Activated T-helper 1 cell treated with anti-CD3 and anti-CD28 coated beads, Interleukin-2, amount 50 U/mL, for 16 hours (primary cell): ENCODE results near the gene ZNF416.

Experiments
- DNase-seq, 2 donors: peaks; one replicate each; pipeline ENCODE4 v3.0.0-alpha.2; 2020; ENCODE audit warnings: low read depth in 1 of 2, low spot score in 1 of 2

The ZNF416 gene

DNA sequence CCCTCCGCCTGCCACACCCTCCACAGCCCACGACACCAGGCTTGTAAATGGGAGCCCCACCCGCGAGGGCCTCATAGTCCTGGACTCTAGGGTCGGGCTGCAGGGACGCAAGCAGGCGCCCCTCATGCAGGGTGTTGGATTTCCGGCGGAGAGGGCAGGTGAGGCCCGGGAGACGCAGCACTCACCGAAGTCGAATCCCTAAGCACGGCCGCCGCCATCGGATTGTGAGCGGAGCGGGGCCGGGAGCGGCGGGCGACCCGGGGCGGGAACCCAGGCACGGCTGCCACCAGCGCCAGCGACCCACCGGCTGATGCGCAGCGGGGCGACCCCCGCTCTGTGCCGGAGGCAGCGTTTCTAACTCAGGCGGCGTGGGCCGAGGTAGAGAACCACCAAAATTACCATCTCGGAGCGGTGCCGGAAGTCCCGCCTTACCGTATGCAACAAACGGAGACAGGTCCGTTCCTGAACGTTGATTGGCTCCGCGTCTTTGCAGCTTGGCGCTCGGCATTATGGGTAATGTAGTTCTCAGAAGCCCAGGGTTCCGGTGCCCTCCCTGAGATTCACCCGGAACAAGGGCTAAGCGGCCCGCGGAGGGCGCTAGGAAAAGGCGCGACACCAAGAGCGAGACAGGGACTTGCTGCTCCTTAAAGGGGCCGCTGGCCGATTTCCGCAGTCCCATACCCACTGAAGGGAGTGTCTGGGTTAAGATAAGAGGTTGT lies at the start of gene ZNF416:
Gene ZNF416 (minus strand): TSS at position 425 of the 719 bp plus-strand sequence. CDS start 207 bp downstream, at position 218.
- DNase-seq, result peak; percentile 89 to 93

DNA sequence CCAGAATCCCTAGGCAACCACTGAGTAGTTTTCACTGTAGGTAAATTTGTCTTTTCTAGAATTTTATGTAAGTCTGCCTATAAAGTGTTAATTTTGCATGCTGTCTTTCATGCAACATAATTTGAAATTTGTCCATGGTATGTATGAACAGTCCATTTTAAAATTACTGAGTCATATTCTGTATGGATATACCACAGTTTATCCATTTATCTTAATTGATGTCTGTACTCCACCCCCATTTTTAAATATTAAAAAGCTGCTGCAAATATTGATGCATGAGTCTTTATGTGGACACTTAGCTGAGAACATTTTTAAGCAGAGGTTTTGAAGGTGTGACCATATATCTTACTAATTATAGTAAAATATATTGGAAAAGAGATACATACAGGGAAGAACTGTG lies 44.4 kb upstream of the ZNF416 start:
- no peak for DNase-seq

DNA sequence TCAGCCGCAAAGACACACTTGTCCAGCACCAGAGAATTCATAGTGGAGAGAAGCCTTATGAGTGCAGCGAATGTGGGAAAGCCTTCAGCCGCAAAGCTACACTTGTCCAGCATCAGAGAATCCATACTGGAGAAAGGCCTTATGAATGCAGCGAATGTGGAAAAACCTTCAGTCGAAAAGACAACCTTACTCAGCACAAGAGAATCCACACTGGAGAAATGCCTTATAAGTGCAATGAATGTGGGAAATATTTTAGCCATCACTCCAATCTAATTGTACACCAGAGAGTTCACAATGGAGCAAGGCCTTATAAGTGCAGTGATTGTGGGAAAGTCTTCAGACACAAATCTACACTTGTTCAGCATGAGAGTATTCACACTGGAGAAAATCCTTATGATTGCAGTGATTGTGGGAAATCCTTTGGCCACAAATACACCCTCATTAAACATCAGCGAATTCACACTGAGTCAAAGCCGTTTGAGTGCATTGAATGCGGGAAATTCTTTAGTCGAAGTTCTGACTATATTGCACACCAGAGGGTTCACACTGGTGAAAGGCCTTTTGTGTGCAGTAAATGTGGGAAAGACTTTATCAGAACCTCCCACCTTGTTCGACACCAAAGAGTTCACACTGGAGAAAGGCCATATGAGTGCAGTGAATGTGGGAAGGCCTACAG lies 42.1 kb upstream of the ZNF416 start:
- no peak for DNase-seq

- no peak for DNase-seq
These were observed 36.6 kb upstream of the ZNF416 start for GRCh38 chr19:57615346-57615745.

GRCh38 chr19:57613941-57614743 lies 35.4 kb upstream of the ZNF416 start, which contains the start of gene ZNF134:
TSS of gene ZNF134 (plus strand) at chr19:57614242. CDS start at chr19:57619469, 5,227 bp downstream.
- DNase-seq, result peak; percentile 78 to 84

DNA sequence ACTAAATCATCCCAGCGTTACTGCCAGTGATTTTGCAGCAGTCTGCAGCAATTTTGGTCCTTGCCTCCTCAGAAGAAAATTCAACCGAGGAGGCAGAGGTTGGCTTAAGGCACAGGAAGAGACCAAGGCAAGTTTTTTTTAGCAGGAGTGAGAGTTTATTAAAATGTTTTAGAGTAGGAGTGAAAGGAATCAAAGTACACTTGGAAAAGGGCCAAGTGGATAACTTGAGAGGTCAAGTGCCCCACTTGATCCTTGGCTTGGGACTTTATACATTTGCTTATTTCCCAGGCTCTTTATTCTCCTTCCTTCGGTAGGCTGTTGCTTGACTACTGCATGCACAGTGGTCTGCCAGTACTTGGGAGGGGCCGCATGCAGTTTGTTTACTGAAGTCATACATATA lies 32.4 kb upstream of the ZNF416 start:
- no peak for DNase-seq

DNA sequence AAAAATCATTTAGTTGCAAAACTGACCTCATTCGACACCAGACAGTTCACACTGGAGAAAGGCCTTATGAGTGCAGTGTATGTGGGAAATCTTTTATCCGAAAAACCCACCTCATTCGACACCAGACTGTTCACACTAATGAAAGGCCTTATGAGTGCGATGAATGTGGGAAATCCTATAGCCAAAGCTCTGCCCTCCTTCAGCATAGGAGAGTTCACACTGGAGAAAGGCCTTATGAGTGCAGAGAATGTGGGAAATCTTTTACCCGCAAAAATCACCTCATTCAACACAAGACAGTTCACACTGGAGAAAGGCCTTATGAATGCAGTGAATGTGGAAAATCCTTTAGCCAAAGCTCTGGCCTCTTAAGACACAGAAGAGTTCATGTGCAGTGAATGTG lies 28.2 kb upstream of the ZNF416 start:
- no peak for DNase-seq

DNA sequence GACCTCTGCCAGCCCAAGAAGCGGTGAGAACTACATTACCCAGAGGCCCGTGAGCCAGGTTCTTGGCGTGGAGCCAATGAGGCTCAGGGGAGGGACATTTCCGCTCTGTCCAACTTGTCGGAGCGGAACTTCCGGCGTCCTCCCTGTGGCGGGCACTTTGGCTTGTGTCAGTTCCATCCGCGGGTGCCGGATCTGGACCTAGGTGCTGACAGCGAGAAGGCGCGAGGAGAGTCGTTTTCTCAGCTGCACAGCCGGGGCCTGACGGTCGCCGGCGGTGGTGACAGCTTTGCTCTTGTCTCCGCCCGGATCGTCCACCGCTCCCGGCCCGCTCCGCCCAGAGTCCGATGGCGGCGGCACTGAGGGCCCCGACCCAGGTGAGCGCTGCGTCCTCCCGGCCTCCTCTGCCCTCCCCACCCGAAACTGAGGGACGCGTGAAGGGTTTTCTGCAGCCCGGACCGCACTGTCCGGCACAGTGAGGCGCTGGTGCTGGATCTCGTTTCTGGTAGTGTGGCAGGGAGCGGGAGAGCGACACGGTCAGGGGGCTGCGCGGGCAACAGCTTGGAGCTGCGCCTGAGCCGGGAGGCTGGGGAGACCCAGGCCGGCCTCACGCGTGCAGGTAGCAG lies 21.2 kb upstream of the ZNF416 start, which contains the start of gene ZNF530:
Gene ZNF530 (plus strand): TSS at position 125 of the 623 bp plus-strand sequence. CDS start 4,461 bp downstream, outside the sequence.
- DNase-seq, result peak; percentile 71 to 77

GRCh38 chr19:57599377-57599760 lies 20.7 kb upstream of the ZNF416 start:
- no peak for DNase-seq

DNA sequence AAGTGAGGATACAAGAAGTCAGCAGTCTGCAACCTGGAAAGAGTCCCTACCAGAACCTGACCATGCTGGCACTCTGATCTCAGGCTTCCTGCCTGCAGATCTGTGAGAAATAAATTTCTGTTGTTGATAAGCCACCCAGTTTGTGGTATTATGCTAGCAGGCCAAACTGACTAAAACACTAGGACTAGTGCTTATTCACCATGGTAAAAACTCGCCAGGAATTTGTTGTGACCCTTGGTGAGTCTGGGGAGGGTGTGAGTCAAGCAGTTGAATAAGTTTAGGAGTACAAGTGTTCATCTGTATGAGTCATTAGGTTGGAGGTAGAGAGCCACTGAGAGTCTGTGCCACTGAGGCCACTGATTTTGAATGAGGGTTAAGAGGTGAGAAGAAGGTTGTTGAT lies 8.8 kb upstream of the ZNF416 start:
- DNase-seq, result no peak

DNA sequence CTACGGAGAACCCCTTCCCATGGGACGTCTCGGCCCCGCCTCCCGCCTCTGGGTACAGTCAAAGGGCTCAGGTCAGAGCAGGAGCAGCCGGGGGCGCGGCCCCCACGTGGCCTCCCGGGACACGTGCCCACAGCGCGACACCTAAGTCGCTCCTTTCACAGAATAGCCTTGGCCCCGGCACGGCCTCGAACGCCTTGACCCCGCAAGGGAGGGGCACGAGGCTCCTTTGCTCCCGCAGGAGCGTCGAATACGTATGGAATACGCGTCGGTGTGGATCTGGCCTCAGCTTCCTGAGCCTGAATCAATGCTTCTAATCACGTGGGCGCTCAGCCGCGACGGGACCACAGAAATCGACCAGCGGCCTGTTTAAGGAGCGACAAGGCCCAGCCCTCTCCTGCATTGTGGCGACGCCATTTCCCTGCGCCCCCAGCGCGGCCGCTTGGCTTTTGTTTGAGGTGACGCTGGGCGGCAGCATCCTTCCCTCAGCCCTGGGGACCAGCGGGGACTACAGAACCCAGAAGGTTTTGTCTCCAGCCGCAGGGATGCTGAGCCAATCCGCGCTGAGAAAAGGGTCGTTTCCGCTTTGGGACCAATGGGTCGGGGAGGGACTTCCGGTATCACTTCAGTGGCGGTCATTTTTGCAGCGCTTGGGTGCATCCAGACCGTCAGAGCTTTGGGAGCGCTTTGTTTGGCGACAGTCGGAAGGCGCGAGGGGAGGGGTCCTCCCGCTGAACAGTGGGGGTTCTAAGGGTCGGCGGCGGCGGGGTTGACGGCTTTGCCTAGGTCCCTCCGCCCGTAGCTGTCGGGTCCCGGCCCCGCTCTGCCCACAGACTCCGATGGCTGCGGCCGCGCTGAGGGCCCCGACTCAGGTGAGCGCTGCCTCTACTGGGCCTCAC lies 5.1 kb upstream of the ZNF416 start, which contains the start of gene ZIK1:
Gene ZIK1 (plus strand): TSS at position 625 of the 896 bp plus-strand sequence. CDS start 212 bp downstream, at position 837.
- peak; percentile 69 to 71 for DNase-seq

- DNase-seq, result no peak
These were observed 4.4 kb upstream of the ZNF416 start for GRCh38 chr19:57583104-57583520.

- no peak for DNase-seq
These were observed 2.0 kb downstream of the ZNF416 start for GRCh38 chr19:57576661-57577060.

DNA sequence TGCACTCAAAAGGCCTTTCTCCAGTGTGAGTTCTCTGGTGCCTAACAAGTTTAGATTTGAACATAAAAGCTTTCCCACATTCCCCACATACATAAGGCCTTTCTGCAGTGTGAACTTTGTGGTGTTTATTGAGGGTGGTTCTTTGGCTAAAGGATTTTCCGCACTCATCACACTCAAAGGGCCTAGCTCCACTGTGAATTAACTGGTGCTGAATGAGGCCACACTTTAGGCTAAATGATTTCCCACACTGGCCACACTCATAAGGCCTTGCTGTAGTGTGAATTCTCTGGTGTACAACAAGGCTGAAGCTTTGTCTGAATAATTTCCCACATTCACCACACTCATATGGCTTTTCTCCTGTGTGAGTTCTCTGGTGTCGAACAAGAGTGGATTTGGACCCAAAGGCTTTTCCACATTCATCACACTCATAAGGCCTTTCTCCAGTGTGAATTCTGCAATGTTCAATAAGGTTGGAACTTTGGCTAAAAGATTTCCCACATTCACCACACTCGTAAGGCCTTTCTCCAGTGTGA lies 6.2 kb downstream of the ZNF416 start:
- DNase-seq, result no peak

DNA sequence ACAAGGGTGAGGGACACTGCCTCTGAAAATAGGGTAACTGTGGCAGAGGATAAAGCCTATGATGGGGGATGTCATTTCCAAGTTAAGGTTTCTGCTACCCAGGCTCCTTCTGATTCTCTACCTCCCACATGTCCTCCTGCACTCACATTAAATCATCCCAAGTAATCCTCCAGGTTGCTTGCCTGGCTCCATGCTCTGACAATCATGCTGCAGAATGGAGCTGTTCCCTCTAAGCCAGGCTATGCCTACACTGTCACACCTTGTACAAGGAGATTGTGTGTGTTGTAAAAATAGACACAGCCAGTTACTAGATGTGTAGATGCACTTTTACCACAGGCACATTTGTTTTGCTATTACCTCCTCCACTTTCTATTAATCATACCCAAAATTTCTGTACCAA lies 8.0 kb downstream of the ZNF416 start:
- no peak for DNase-seq

GRCh38 chr19:57566396-57567265 lies 12.1 kb downstream of the ZNF416 start:
- no peak for DNase-seq

DNA sequence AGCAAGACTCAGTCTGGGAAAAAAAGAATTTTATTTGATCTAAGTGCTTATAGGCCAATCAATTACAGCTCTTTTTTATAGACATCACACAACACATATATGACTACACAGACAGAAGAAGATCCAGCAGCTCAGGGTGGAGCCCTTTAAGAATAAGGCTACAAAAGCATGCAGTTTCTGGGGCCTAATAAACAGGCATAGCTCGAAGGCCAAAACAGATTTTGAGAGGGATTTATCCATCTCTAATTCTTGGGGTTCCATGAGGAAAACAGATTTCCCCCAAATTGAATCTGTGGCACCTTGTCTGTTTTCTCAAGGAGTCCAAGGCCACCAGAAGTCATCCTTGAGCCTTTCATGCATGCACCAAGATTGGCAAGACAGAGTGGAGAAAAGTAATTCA lies 15.2 kb downstream of the ZNF416 start:
- no peak for DNase-seq

DNA sequence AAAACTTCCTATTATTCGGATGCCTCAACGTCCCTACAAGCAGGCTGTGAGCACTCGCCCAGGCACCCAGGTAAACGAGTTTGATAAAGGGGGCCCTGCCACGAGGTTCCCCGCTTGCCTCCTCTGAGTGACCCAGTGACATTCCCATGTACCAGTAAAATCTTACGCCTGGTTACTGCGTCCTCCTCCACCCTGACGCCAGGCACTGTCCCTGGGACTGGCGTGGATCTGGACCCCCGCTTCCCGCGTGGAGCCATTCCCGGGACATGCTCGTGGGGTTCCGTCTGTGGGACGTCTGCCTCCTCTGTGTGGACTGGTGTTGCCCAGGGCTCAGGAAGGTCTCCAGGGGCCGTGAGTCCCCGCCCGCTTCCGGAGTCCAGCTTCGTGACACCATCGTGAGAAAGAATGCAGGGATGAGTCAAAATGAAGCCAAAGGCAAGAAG lies 18.6 kb downstream of the ZNF416 start:
- no peak for DNase-seq
